GM21390 (cell line): ENCODE results near the gene ZNF552.
A peak's percentile ranks its signal among the peaks of the same experiment; 100 is the strongest.
"Not testable (repeated sequence)": the region's sequence is repeated elsewhere in the genome, so short reads cannot be mapped to it uniquely, and the experiment has no call there.

Experiments
- ATAC-seq: cut with Tn5 transposase; IDR thresholded peaks from one replicate; pipeline ENCODE4 v1.9.1; 2021; ENCODE audit not compliant: unreplicated experiment

ZNF552 gene

DNA sequence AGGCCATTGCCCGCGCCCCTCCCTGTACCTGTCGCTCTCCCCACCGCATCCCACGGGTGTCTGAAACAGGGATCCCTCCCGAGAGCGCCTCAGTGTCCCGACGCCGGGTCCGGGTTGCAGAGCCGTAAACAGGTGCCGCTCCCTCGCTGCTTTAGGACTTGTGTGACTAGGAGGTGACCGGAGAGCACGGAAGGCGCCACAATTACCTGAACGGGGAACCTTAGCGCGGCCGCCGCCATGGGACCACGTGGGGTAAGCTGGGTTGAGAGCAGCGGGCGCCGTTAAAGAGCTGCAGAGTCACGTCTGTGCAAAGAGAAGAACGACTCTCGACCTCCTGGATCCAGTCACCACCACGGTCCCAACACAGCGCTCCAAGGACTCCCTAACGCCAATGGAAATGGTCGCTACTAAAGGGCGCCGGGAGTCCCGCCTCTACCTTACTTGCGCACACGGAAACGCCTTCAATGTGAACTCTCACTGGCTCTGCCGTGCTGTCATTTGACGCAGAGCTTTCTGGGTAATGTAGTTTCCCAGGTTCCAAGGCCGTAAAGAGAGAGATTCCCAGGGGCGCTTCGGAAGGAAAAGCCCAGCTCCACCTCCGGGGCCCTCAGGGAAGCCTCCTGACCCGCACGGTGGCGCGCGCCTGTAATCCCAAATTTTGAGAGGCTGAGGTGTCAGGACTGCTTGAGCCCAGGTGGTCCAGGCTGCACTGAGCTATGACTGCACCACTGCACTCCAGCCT is at the start of gene ZNF552:
TSS of gene ZNF552 (minus strand) at position 409 of the 742 bp plus-strand sequence. CDS start at position 239, 170 bp downstream.
- peak; percentile 68 for ATAC-seq

DNA sequence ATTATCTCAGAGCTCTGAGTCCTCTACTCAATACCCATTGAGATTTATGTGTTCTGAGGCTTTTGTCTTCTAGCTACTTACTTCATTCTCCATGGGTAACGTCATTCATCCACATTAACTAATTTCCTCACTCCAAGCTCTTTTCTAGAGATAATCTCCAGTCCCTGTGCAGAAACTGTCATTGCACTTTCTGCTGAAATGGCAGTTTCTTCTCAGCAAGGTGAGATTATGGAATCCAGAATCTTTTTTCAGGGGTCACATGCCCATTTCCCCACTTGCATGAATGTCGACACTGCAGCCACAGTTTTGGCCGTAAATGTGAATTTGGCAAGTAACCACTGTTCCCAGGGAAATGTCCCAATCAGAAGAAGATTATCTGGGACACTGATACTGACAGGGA is 47.6 kb upstream of the ZNF552 start:
- not testable (repeated sequence) for ATAC-seq

DNA sequence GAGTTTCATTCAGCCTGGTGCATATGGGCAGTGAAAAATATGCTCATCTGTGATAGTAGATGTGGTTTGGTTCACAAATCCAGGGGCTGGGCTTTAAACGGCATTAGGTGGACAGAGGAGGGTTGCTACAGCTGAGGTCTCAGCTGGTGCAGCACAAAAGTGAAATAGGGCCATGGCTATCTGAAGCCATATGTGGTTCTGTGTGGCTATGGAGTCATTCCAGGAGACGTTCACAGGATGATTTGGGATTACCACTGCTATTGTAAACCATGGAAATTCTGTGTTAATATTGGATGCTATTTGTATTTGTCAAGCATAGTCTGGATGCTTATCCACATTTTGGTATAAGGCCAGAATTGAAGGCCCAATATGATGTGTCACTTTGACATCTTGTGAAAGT is 39.4 kb upstream of the ZNF552 start:
- not testable (repeated sequence) for ATAC-seq

DNA sequence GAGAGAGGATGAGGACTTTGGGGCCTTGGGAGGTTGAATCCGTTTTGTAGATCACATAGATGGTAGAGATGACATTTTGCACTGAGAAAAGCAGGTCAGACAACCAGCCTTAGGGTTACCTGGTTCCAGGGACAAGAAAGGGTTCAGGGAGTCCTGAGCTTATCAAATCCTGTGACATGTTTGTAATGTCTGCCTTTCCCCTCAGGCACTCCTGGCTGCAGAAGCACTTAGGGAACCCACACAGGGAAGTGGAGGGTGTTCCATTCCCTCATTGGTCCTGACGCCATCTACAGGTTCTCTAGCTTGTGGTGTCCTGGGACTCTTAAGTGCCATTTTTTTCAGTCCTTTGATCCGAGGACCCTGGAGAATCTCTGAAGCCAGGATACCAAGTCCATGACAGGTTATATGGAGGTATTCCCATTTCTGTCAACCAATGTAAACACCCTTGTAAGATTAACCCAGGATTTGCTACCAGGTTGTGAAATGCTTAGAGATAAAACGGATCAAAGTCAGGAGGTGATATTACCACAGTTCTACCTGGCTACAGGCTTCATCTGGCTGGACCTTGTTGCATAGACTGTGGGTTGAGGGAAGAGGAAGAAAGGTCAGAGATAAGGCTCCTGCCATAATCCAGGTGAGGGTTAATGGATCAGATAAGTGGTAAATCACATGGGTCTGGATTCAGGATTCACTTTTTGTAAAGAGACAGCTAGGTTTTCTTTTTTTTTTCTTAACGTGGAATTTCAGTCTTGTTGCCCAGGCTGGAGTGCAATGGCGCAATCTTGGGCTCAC is 37.3 kb upstream of the ZNF552 start:
- not testable (repeated sequence) for ATAC-seq

DNA sequence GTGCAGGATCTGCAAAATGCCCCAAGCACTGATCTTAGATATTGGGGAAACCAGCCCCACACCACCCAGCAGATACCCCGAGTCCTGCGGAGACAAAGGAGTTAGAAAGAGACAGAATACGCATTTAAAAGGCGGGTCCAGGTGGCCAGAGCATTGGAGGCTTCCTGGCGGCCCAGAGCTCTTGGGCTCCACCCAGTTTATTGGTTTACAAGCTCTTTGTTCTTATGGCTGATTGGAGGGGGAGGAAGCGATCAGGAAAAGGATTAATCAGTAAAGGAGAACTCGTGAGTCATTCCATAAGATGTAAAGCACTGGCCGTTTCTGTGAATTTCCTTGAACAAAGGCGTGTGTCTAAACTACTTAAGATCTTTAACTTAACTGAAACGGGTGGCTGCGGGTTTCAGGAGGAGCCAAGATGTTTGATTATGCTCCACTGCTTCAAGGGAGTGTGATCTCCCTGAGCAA is 35.9 kb upstream of the ZNF552 start:
- no peak for ATAC-seq

DNA sequence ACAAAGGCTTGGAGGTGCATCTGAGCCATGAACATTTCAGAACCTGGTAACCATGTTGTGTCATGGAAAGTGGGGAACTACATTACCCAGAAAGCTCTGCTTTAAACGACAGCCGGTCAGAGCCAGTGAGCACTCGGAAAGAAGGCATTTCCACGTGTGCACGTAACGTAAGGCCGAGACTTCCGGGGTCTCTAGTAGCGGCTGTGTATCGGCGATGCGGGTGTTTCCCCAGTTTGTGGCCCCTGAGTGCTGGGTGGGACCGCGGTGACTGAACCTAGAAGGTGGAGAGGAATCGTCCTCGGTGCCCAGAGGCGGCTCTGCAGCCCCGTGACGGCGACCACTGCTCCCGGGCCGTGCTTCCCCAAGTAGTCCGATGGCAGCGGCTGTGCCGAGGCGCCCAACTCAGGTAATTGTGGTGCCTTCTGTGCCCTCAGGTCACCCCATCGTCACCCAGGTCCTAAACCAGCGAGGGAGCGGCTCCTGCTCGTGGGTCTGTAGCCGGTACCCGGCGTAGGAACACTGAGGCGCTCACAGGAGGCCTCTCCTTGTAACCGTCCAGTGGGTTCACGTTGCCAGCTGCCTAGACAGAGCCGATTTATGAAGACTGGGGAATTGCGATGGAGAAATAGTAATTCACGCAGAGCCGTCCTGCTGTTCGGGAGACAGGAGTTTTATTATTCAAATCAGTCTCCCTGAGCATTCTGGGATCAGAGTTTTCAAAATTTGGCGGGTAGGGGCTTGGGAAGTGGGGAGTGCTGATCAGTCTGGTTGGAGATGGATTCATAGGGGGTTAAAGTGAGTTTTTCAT is 35.2 kb upstream of the ZNF552 start, which contains the start of gene ZNF587:
TSS of gene ZNF587 (plus strand) at position 194 of the 808 bp plus-strand sequence. CDS start at position 374, 180 bp downstream.
- peak; percentile 92 for ATAC-seq

DNA sequence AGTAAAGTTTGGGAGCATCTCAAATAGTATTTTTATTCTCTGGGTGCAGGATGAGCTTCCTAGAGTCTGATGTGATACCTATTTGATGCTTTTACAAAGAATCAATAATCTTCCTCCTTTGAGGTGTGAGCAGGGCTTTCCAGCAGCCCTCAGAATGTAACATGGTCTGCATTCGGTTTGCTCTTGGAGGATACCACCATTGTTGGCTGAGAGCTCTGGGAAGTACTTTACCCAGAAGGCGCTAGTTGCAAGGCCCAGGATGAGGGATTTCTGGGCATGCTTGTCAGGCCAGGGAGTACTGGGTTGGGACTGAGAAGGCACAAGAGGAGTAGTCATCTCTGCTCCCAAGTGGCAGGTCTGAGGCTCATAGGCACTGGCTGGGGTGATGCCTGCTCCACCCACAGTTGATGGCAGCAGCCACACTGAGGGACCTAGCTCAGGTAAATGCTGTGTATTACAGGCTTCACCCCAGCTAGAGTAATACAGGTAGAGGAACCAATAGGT is 34.5 kb upstream of the ZNF552 start:
- ATAC-seq = peak; percentile 33

DNA sequence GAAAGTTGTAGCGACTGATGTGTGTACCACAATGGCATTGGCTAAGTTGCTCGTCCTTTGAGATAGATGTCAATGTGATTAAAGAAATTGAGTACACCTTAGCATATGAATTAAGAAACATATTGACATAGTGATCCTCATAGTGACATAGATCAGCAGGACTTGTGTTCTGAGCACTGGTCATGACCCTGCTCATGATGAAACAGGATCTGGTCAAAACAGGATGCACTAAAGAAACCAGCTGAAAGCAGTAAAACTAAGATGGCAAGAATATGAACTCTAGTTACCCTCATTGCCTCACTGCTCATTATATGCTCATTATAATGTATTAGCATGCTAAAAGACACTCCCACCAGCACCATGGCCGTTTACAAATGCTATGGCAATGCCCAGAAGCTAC is 32.5 kb upstream of the ZNF552 start:
- not testable (repeated sequence) for ATAC-seq

DNA sequence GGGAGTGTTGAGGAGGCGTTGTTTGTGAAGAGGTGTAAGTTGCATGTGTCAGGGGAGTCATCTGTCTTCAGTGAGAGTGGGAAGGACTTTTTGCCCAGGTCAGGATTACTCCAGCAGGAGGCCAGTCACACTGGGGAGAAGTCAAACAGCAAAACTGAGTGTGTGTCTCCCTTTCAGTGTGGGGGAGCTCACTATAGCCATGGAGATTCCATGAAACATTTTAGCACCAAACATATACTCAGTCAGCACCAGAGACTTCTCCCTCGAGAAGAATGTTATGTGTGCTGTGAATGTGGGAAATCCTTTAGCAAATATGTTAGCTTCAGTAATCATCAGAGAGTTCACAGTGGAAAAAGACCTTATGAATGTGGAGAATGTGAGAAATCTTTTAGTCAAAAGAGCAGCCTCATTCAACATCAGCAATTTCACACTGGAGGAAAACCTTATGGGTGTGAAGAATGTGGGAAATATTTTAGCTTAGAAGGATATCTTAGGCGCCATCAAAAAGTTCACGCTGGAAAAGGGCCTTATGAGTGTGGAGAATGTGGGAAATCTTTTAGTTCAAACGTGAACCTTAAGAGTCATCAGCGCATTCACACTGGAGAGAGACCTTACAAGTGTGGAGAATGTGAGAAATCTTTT is 26.5 kb upstream of the ZNF552 start:
- no peak for ATAC-seq

DNA sequence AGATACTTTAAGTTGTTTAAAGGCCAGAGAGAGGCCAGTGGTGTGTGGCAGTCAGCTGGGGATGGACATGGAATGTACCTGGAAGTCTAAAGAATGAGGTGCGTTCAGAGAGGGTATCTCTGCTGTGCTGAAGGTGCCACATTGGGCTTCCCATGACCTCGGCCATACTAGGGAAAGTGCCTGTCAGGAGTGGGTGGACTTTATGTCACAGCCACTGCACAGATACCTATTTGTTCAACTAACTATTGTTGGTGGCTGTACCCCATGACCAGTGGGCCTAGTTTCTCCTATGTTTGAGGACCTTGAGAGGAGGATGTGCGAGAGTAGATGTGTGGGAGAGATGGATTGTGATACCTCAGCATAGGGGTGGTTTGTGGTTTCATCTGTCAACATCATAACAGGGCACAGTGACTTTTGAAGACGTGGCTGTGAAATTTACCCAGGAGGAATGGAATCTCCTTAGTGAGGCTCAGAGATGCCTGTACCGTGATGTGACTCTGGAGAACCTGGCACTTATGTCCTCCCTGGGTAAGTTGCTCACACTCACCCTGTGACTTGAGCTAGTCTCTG is 24.0 kb upstream of the ZNF552 start:
- ATAC-seq = not testable (repeated sequence)

DNA sequence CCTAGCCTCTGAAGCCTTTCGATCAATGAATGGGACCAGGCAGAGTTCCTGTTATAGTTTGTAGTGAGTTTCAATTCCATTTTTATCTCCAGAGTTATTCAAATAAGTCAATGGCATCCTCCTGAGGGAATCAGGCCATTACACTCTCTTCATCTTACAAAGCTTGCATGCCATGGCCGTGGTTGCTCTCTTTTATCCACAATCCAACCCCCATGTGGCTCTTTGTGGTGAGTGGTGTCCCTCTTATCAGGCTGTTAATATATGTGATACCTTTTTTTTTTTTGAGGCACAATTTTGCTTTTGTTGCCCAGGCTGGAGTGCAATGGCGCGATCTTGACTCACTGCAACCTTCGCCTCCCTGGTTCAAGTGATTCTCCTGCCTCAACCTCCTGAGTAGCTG is 22.3 kb upstream of the ZNF552 start:
- not testable (repeated sequence) for ATAC-seq

DNA sequence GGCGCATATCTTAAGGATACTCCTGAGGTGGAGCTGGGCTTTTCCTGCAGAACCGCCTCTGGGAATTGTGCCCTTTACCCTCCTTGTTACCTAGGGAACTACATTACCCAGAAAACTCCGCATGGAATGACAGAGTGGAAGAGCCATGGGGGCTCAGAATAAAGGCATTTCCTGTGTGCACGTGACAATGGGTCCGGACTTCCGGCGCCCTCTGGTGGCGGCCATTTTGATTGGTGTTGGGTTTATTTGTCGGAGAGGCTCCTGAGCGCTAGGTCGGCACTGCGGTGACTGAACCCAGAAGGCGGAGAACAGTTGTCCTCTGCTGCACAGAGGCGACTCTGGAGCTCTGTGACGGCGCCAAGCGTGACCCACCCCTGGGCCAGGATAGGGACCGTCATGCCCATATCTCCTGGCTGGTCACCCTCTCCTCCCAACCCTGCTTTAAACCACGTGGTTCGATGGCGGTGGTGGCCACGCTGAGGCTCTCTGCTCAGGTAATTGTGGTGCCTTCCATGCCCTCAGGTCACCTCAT is 15.4 kb upstream of the ZNF552 start, which contains the start of gene ZNF587B:
TSS of gene ZNF587B (plus strand) at position 229 of the 532 bp plus-strand sequence. CDS start at position 459, 230 bp downstream.
- ATAC-seq = no peak

DNA sequence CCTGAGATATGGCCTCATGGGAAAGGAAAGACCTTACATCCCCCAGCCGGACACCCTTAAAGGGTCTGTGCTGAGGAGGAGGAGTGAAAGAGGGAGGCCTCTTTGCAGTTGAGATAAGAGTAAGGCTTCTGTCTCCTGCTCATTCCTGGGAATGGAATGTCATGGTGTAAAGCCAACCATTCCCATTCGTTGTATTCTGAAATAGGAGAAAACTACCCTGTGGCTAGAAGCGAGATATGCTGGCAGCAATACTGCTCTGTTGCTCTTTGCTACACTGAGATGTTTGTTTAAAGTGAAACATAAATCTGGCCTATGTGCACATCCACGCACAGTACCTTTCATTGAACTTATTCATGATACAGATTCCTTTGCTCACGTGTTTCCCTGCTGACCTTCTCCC is 14.6 kb upstream of the ZNF552 start:
- ATAC-seq = no peak

DNA sequence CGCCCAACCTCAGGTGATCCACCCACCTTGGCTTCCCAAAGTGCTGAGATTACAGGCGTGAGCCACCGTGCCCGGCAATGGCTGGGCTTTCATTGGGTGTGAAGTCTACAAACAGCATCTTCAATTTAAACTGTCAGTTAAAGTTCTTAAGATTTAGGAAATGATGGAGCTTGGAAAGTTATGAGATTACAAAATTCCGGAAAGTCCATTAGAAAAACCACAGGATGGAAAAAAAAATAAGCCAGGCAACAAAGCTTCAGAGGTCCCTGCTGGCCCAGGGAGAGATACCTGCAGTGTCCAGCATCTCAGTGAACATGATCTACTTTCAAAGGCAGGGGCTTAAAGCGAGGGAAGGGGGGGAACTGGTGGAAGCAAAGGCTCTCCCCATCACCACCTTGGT is 10.8 kb upstream of the ZNF552 start:
- no peak for ATAC-seq

DNA sequence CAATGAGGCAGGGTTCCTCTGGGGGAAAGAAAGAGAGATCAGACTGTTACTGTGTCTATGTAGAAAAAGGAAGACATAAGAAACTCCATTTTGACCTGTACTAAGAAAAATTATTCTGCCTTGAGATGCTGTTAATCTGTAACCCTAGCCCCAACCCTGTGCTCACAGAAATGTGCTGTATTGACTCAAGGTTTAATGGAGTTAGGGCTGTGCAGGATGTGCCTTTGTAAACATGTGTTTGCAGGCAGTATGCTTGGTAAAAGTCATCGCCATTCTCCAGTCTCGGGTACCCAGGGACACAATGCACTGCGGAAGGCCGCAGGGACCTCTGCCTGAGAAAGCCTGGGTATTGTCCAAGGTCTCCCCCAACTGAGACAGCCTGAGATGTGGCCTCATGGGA is 8.9 kb upstream of the ZNF552 start:
- ATAC-seq = not testable (repeated sequence)

DNA sequence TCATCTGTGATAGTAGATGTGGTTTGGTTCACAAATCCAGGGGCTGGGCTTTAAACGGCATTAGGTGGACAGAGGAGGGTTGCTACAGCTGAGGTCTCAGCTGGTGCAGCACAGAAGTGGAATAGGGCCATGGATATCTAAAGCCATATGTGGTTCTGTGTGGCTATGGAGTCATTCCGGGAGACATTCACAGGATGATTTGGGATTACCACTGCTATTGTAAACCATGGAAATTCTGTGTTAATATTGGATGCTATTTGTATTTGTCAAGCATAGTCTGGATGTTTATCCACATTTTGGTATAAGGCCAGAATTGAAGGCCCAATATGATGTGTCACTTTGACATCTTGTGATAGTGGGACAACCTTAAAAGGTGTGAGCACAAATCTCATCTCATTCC is 8.4 kb upstream of the ZNF552 start:
- not testable (repeated sequence) for ATAC-seq

DNA sequence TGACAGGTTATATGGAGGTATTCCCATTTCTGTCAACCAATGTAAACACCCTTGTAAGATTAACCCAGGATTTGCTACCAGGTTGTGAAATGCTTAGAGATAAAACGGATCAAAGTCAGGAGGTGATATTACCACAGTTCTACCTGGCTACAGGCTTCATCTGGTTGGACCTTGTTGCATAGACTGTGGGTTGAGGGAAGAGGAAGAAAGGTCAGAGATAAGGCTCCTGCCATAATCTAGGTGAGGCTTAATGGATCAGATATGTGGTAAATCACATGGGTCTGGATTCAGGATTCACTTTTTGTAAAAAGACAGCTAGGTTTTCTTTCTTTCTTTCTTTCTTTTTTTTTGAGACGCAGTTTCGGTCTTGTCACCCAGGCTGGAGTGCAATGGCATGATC is 6.8 kb upstream of the ZNF552 start:
- ATAC-seq = not testable (repeated sequence)

DNA sequence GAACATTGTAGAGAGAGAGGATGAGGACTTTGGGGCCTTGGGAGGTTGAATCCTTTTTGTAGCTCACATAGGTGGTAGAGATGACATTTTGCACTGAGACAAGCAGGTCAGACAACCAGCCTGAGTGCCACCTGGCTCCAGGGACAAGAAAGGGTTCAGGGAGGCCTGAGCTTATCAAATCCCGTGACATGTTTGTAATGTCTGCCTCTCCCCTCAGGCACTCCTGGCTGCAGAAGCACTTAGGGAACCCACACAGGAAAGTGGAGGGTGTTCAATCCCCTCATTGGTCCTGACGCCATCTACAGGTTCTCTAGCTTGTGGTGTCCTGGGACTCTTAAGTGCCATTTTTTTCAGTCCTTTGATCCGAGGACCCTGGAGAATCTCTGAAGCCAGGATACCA is 6.4 kb upstream of the ZNF552 start:
- not testable (repeated sequence) for ATAC-seq

DNA sequence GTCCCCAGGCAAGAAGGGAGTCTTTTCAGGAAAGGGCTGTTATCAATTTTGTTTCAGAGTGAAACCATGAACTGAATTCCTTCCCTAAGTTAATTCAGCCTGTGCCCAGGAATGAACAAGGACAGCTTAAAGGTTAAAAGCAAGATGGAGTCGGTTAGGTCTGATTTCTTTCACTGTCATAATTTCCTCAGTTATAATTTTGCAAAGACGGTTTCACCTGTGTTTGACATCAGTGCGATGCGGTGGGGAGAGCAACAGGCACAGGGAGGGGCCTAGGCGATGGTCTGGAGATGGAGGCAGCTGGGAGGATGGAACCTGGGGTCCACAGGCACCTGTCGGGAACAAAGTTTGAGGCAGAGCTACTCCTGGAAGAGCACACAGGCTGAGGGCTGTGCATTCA is 5.9 kb upstream of the ZNF552 start:
- ATAC-seq = no peak
